ENCODE results near the gene FAM3C.
"Not testable (repeated sequence)": the region's sequence is repeated elsewhere in the genome, so short reads cannot be mapped to it uniquely, and the experiment has no call there.

The FAM3C gene, protein sequence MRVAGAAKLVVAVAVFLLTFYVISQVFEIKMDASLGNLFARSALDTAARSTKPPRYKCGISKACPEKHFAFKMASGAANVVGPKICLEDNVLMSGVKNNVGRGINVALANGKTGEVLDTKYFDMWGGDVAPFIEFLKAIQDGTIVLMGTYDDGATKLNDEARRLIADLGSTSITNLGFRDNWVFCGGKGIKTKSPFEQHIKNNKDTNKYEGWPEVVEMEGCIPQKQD

GRCh38 chr7:121395961-121396757 lies at the start of gene FAM3C:
TSS of gene FAM3C (minus strand) at chr7:121396308. CDS start at chr7:121382969, 13,339 bp downstream.
- Histone ChIP-seq H3K9me3 (no peaks in the 10 kb centered on the region), H3K36me3 (no peaks in the 10 kb centered on the region), H3K27me3 (peaks cover 19% of the 10 kb centered on the region), H3K4me3 (ENCODE audit: low read depth in 1 of 2, low read length in 1 of 2) (peak within 1 kb of the TSS; percentile 56 to 67), H3K27ac (no peak within 1 kb of the TSS), H3K4me1 (ENCODE audit: control insufficient read depth in 1 of 2, insufficient read depth in 1 of 2, low read depth in 1 of 2, low read length in 1 of 2) (peaks cover 8 to 12% of the 10 kb centered on the region in 2 experiments)
- TF ChIP-seq, protein P1, sequence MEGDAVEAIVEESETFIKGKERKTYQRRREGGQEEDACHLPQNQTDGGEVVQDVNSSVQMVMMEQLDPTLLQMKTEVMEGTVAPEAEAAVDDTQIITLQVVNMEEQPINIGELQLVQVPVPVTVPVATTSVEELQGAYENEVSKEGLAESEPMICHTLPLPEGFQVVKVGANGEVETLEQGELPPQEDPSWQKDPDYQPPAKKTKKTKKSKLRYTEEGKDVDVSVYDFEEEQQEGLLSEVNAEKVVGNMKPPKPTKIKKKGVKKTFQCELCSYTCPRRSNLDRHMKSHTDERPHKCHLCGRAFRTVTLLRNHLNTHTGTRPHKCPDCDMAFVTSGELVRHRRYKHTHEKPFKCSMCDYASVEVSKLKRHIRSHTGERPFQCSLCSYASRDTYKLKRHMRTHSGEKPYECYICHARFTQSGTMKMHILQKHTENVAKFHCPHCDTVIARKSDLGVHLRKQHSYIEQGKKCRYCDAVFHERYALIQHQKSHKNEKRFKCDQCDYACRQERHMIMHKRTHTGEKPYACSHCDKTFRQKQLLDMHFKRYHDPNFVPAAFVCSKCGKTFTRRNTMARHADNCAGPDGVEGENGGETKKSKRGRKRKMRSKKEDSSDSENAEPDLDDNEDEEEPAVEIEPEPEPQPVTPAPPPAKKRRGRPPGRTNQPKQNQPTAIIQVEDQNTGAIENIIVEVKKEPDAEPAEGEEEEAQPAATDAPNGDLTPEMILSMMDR (IDR thresholded peaks at IDR 0.05): peak; percentile 78

DNA sequence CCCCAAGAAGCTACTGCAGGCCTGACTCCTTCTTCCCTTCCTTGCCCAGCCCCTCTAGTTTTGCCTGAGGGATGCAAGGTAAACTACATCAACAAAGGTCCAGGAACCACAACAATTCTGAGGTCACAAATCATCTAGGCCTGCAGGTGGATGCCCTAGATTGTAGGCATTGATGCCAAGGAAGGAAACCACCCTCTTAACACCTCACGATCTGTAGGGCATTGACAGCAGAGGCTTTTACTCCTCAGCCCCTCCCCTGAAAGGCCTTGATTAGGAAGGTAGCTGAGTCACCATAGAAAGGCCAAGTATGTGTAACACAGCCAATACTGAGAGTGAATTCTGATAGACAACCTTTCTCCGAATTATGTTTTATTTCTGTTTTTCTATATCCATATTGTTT lies 46.7 kb upstream of the FAM3C start:
- TF ChIP-seq, protein P1 (IDR thresholded peaks at IDR 0.05): no peak

DNA sequence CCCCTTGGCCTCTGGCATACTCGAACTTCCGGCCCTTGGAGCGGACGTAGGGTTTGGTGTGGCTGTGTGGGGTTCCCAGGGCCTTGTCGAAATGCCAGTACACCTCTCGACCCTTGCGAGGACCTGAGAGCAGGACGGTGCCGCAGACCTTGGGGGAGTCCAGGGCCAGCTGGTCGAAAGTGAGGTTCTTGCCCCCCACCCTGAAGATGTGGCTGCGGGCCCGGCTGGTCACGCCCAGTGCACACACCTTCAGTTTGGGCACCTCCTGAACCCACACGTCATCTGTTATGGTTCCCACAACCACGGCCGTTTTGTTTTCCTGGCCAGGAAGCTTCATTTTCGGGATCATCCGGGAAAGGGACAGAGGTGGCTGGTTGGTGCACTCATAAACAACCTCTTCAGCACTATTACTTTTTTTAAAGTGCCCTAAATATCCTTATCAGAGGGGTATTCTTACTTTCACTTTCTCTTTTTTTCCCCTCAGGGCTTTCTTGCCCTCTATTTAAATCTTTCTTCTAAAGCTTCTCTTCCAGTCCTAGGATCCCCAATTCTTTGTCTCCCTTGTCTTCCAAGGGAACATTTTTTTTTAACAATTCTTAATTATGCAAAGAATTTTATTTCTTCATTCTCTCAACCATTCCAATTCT lies 44.9 kb upstream of the FAM3C start:
- TF ChIP-seq, protein P1 (IDR thresholded peaks at IDR 0.05): no peak
- Histone ChIP-seq H3K4me3 (ENCODE audit: low read depth in 1 of 2, low read length in 1 of 2) (no peak overlapping the region), H3K9me3 (no peaks in the 10 kb centered on the region), H3K27ac (no peak overlapping the region), H3K4me1 (ENCODE audit: control insufficient read depth in 1 of 2, insufficient read depth in 1 of 2, low read depth in 1 of 2, low read length in 1 of 2) (no peaks in the 10 kb centered on the region), H3K27me3 (no peaks in the 10 kb centered on the region), H3K36me3 (no peaks in the 10 kb centered on the region)

More for the DNA sequence above, 46.7 kb upstream of the FAM3C start:
- Histone ChIP-seq H3K4me1 (ENCODE audit: control insufficient read depth in 1 of 2, insufficient read depth in 1 of 2, low read depth in 1 of 2, low read length in 1 of 2) (no peaks in the 10 kb centered on the region), H3K4me3 (ENCODE audit: low read depth in 1 of 2, low read length in 1 of 2) (no peak overlapping the region), H3K27me3 (no peaks in the 10 kb centered on the region), H3K27ac (no peak overlapping the region), H3K36me3 (no peaks in the 10 kb centered on the region), H3K9me3 (no peaks in the 10 kb centered on the region)

DNA sequence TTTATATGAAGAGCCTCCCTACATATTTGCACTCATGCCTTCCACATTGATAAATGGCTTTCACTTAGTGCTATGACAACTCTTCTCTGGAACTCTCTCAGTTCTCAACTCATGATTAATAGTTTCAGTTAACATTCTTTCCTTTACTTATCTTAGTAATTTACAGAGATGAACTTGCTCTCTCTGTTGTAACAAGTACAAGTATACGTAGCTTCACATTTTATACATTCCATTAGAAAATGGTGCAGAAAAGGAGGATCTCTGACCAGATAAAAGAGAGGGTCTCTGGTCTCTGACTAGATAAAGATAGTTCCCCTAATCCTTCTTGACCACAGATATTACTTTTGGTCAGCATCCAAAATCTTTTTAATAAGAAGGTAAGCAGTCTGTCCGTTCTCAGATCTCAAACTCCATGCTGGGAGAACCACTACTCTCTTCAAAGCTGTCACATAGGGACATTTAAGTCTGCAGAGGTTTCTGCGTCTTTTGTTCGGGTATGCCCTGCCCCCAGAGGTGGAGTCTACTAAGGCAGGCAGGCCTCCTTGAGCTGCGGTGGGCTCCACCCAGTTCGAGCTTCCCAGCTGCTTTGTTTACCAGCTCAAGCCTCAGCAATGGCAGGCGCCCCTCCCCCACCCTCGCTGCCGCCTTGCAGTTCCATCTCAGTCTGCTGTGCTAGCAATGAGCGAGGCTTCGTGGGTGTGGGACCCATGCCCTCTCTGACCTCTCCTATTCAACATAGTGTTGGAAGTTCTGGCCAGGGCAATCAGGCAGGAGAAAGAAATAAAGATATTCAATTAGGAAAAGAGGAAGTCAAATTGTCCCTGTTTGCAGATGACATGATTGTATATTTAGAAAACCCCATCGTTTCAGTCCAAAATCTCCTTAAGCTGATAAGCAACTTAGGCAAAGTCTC lies 42.2 kb upstream of the FAM3C start:
- H3K27ac ChIP-seq; H3K4me1 ChIP-seq (ENCODE audit: control insufficient read depth in 1 of 2, insufficient read depth in 1 of 2, low read depth in 1 of 2, low read length in 1 of 2); H3K27me3 ChIP-seq; H3K36me3 ChIP-seq; H3K4me3 ChIP-seq (ENCODE audit: low read depth in 1 of 2, low read length in 1 of 2); H3K9me3 ChIP-seq: not testable (repeated sequence)

GRCh38 chr7:121437470-121437869 lies 41.4 kb upstream of the FAM3C start:
- H3K27me3 ChIP-seq: no peaks in the 10 kb centered on the region

More at GRCh38 chr7:121437470-121437869, 41.4 kb upstream of the FAM3C start:
- Histone ChIP-seq H3K4me1 (ENCODE audit: control insufficient read depth in 1 of 2, insufficient read depth in 1 of 2, low read depth in 1 of 2, low read length in 1 of 2) (no peaks in the 10 kb centered on the region), H3K36me3 (no peaks in the 10 kb centered on the region), H3K9me3 (no peaks in the 10 kb centered on the region), H3K4me3 (ENCODE audit: low read depth in 1 of 2, low read length in 1 of 2) (no peak overlapping the region), H3K27ac (no peak overlapping the region)
- TF ChIP-seq, protein P1 (IDR thresholded peaks at IDR 0.05): no peak
